Naive thymus-derived CD4-positive, alpha-beta T cell (primary cell): Measurements from ENCODE around the gene C1orf174. TPM values are rescaled to one million over a fixed set of nuclear protein-coding genes. Genes with fewer than 3 reads are reported as not detected.

Experiments used
- ATAC-seq: fragments of 150-1000 bp; cut with Tn5 transposase; 2 replicates; pipeline ENCODE4 v1.10.0; 2021; ENCODE audit warnings: mild to moderate bottlenecking, moderate library complexity
- CTCF ChIA-PET: fragments of 350-600 bp; sonication (Branson Sonifier 250); formaldehyde crosslinking; loops from one replicate; lab custom pipeline; 2021; ENCODE audit warnings: antibody characterized with exemption; lab: Charles Lee
- POLR2A ChIA-PET: fragments of 350-600 bp; sonication (Branson Sonifier 250); formaldehyde crosslinking; loops from one replicate; lab custom pipeline; 2021; ENCODE audit warnings: antibody characterized with exemption, inconsistent platforms; lab: Charles Lee
- DNase-seq, 9 donors: peaks; one replicate each; pipeline versions ENCODE4 v3.0.0 to v3.0.0-alpha.2; 2020 to 2022; ENCODE audit warnings: mixed read lengths in 1 of 9
- H3K27ac ChIP-seq: one replicate; pipeline ENCODE4 v1.7.0; 2013; ENCODE audit warnings: mild to moderate bottlenecking, low read depth, low read length, moderate library complexity
- H3K27me3 ChIP-seq, 2 donors: one replicate each; pipeline ENCODE4 v1.7.0; 2013; ENCODE audit warnings: low read length in 2 of 2, mild to moderate bottlenecking in 2 of 2, moderate library complexity in 2 of 2; ENCODE audit not compliant: control insufficient read depth in 2 of 2, insufficient read depth in 2 of 2
- H3K36me3 ChIP-seq, 3 experiments: 1 replicate in 2 of 3; 2 replicates in 1 of 3; pipeline ENCODE4 v1.7.0; 2013; ENCODE audit warnings: low read length in 3 of 3, mild to moderate bottlenecking in 3 of 3, moderate library complexity in 1 of 3; ENCODE audit not compliant: insufficient read depth in 3 of 3, control insufficient read depth in 2 of 3
- H3K4me1 ChIP-seq, 2 donors: one replicate each; pipeline ENCODE4 v1.7.0; 2013; ENCODE audit warnings: low read length in 2 of 2, mild to moderate bottlenecking in 2 of 2, moderate library complexity in 1 of 2; ENCODE audit not compliant: control insufficient read depth in 2 of 2, insufficient read depth in 2 of 2
- H3K4me3 ChIP-seq: 2 replicates; pipeline ENCODE4 v1.7.0; 2013; ENCODE audit warnings: mild to moderate bottlenecking, low read length
- H3K9me3 ChIP-seq, 3 experiments: 1 replicate in 2 of 3; 2 replicates in 1 of 3; pipeline ENCODE4 v1.7.0; 2013; ENCODE audit warnings: low read length in 3 of 3; ENCODE audit not compliant: control insufficient read depth in 2 of 3
- H3K27ac Mint-ChIP-seq, 9 donors: one replicate each; pipeline ENCODE4 v1.8.0; 2020 to 2022; ENCODE audit warnings: mixed read lengths in 9 of 9, mild to moderate bottlenecking in 8 of 9, moderate library complexity in 5 of 9, inconsistent platforms in 2 of 9
- H3K27me3 Mint-ChIP-seq, 5 donors: one replicate each; pipeline ENCODE4 v1.8.0; 2021 to 2022; ENCODE audit warnings: mixed read lengths in 5 of 5, mild to moderate bottlenecking in 1 of 5
- H3K36me3 Mint-ChIP-seq, 5 donors: one replicate each; pipeline ENCODE4 v1.8.0; 2020 to 2022; ENCODE audit warnings: mixed read lengths in 5 of 5, mild to moderate bottlenecking in 3 of 5, inconsistent platforms in 1 of 5
- H3K4me1 Mint-ChIP-seq, 7 donors: one replicate each; pipeline ENCODE4 v1.8.0; 2020 to 2022; ENCODE audit warnings: mixed read lengths in 7 of 7, mild to moderate bottlenecking in 3 of 7, inconsistent platforms in 1 of 7
- H3K4me3 Mint-ChIP-seq, 10 donors: one replicate each; pipeline ENCODE4 v1.8.0; 2020 to 2022; ENCODE audit warnings: mild to moderate bottlenecking in 10 of 10, mixed read lengths in 10 of 10, moderate library complexity in 6 of 10, inconsistent platforms in 2 of 10
- H3K9me3 Mint-ChIP-seq, 11 donors: one replicate each; pipeline ENCODE4 v1.8.0; 2020 to 2022; ENCODE audit warnings: mixed read lengths in 11 of 11, mild to moderate bottlenecking in 4 of 11, inconsistent platforms in 1 of 11, moderate library complexity in 1 of 11
- intact Hi-C, 2 donors: fragments of 100-400 bp; cut with micrococcal nuclease; formaldehyde crosslinking; loops; one replicate each; pipeline ENCODE4 v1.15.1; 2023
- polyA plus RNA-seq, 2 donors: library from polyadenylated mRNA; unstranded; fragments of 300-500 nt; fragmentation: Illumina TruSeq; gene quantifications; one replicate each; pipeline ENCODE4 v1.2.3, GENCODE V29; 2021
- total RNA-seq, 6 experiments: library from RNA in 5 of 6; stranded (reverse) in 5 of 6; gene quantifications; 1 replicate in 5 of 6; 2 replicates in 1 of 6; pipeline ENCODE4 v1.2.3 and lab custom pipeline; 2021 to 2026

C1orf174 gene
- total and polyA plus RNA-seq, 7 experiments from 2014 or later, result 17.0 to 34.7 (median 27.1) TPM

GRCh38 chr1:3876716-3877115 lies 23.4 kb downstream of the C1orf174 start:
- no peak overlapping the region for H3K4me3 Mint-ChIP-seq
- CTCF ChIA-PET, result no interaction called here
- Histone ChIP-seq H3K27me3 (no peaks in the 10 kb centered on the region), H3K4me1 (no peaks in the 10 kb centered on the region), H3K4me3 (no peak overlapping the region), H3K36me3 (peaks cover 6 to 83% (median 8%) of the 10 kb centered on the region in 3 experiments), H3K27ac (no peak overlapping the region), H3K9me3 (peaks cover 0 to 5% (median 0%) of the 10 kb centered on the region in 3 experiments)
- peaks cover 0 to 13% (median 0%) of the 10 kb centered on the region in 11 donors for H3K9me3 Mint-ChIP-seq
- H3K27me3 Mint-ChIP-seq, result no peaks in the 10 kb centered on the region
- no peak for ATAC-seq
- no peak for DNase-seq
- no peak overlapping the region for H3K27ac Mint-ChIP-seq
- POLR2A ChIA-PET, result interaction anchor here (1.1 kb wide), 1 partner anchor 12 kb away, joined by 3 read pairs; no protein-coding TSS in a partner anchor
- intact Hi-C loops, result no loop called here
- peaks cover 0 to 6% (median 0%) of the 10 kb centered on the region in 7 donors for H3K4me1 Mint-ChIP-seq
- H3K36me3 Mint-ChIP-seq, result peaks cover 10 to 62% (median 39%) of the 10 kb centered on the region in 5 donors

GRCh38 chr1:3874736-3875135 lies 25.3 kb downstream of the C1orf174 start:
- Histone ChIP-seq H3K9me3 (peaks cover 0 to 5% (median 0%) of the 10 kb centered on the region in 3 experiments), H3K27me3 (no peaks in the 10 kb centered on the region), H3K4me3 (no peak overlapping the region), H3K36me3 (peaks cover 6 to 88% (median 9%) of the 10 kb centered on the region in 3 experiments), H3K4me1 (no peaks in the 10 kb centered on the region), H3K27ac (no peak overlapping the region)
- Mint-ChIP-seq H3K4me1 (peaks cover 0 to 5% (median 0%) of the 10 kb centered on the region in 7 donors), H3K9me3 (peaks cover 0 to 11% (median 0%) of the 10 kb centered on the region in 11 donors), H3K4me3 (no peak overlapping the region), H3K27me3 (no peaks in the 10 kb centered on the region), H3K36me3 (peaks cover 10 to 65% (median 39%) of the 10 kb centered on the region in 5 donors), H3K27ac (no peak overlapping the region)
- no peak for DNase-seq
- ChIA-PET CTCF (no interaction called here), POLR2A (no interaction called here)
- ATAC-seq, result no peak
- intact Hi-C loops, result no loop called here

- intact Hi-C loops, result no loop called here
- no peaks in the 10 kb centered on the region for H3K4me1 ChIP-seq
- peaks cover 0 to 5% (median 0%) of the 10 kb centered on the region in 7 donors for H3K4me1 Mint-ChIP-seq
- H3K27ac Mint-ChIP-seq, result no peak overlapping the region
- peaks cover 0 to 56% (median 32%) of the 10 kb centered on the region in 5 donors for H3K36me3 Mint-ChIP-seq
- H3K27ac ChIP-seq, result no peak overlapping the region
- no peak for ATAC-seq
- POLR2A ChIA-PET, result no interaction called here
- peaks cover 0 to 6% (median 0%) of the 10 kb centered on the region in 11 donors for H3K9me3 Mint-ChIP-seq
- CTCF ChIA-PET, result no interaction called here
- peaks cover 0 to 90% (median 12%) of the 10 kb centered on the region in 3 experiments for H3K36me3 ChIP-seq
- H3K27me3 ChIP-seq, result no peaks in the 10 kb centered on the region
- no peak overlapping the region for H3K4me3 Mint-ChIP-seq
- no peaks in the 10 kb centered on the region for H3K27me3 Mint-ChIP-seq
- H3K4me3 ChIP-seq, result no peak overlapping the region
- no peaks in the 10 kb centered on the region for H3K9me3 ChIP-seq
- no peak for DNase-seq
Observed at GRCh38 chr1:3872546-3872945, 27.5 kb downstream of the C1orf174 start.

GRCh38 chr1:3871451-3871805 lies 28.6 kb downstream of the C1orf174 start:
- Mint-ChIP-seq H3K4me3 (no peak overlapping the region), H3K27me3 (no peaks in the 10 kb centered on the region), H3K36me3 (peaks cover 4 to 54% (median 25%) of the 10 kb centered on the region in 5 donors), H3K27ac (no peak overlapping the region), H3K4me1 (peaks cover 0 to 5% (median 0%) of the 10 kb centered on the region in 7 donors), H3K9me3 (peaks cover 0 to 6% (median 0%) of the 10 kb centered on the region in 11 donors)
- no peak overlapping the region for H3K27ac ChIP-seq
- H3K36me3 ChIP-seq, result peaks cover 0 to 87% (median 12%) of the 10 kb centered on the region in 3 experiments
- POLR2A ChIA-PET, result no interaction called here
- CTCF ChIA-PET, result no interaction called here
- no peaks in the 10 kb centered on the region for H3K27me3 ChIP-seq
- no peaks in the 10 kb centered on the region for H3K4me1 ChIP-seq
- no peak for DNase-seq
- H3K9me3 ChIP-seq, result no peaks in the 10 kb centered on the region
- no peak for ATAC-seq
- intact Hi-C loops, result no loop called here
- H3K4me3 ChIP-seq, result no peak overlapping the region

GRCh38 chr1:3869751-3870301 lies 30.2 kb downstream of the C1orf174 start:
- no peaks in the 10 kb centered on the region for H3K27me3 Mint-ChIP-seq
- H3K4me3 Mint-ChIP-seq, result no peak overlapping the region
- no peaks in the 10 kb centered on the region for H3K4me1 ChIP-seq
- DNase-seq, result no peak
- ChIA-PET POLR2A (no interaction called here), CTCF (no interaction called here)
- H3K27ac ChIP-seq, result no peak overlapping the region
- no peak for ATAC-seq
- no peak overlapping the region for H3K27ac Mint-ChIP-seq
- H3K9me3 ChIP-seq, result no peaks in the 10 kb centered on the region
- peaks cover 0 to 6% (median 0%) of the 10 kb centered on the region in 11 donors for H3K9me3 Mint-ChIP-seq
- no peak overlapping the region for H3K4me3 ChIP-seq
- H3K36me3 ChIP-seq, result peaks cover 0 to 76% (median 12%) of the 10 kb centered on the region in 3 experiments
- intact Hi-C loops, result no loop called here
- H3K36me3 Mint-ChIP-seq, result peaks cover 4 to 40% (median 13%) of the 10 kb centered on the region in 5 donors
- peaks cover 0 to 9% (median 2%) of the 10 kb centered on the region in 7 donors for H3K4me1 Mint-ChIP-seq
- no peaks in the 10 kb centered on the region for H3K27me3 ChIP-seq

- DNase-seq (no peak), ATAC-seq (peak; percentile 57)
- Histone ChIP-seq H3K36me3 (peaks cover 0 to 68% (median 13%) of the 10 kb centered on the region in 3 experiments), H3K4me3 (no peak overlapping the region), H3K27me3 (no peaks in the 10 kb centered on the region), H3K9me3 (no peaks in the 10 kb centered on the region), H3K27ac (no peak overlapping the region), H3K4me1 (no peaks in the 10 kb centered on the region)
- H3K9me3 Mint-ChIP-seq, result peaks cover 0 to 6% (median 0%) of the 10 kb centered on the region in 11 donors
- H3K4me3 Mint-ChIP-seq, result no peak overlapping the region
- CTCF ChIA-PET, result no interaction called here
- H3K4me1 Mint-ChIP-seq, result peaks cover 0 to 11% (median 3%) of the 10 kb centered on the region in 7 donors
- H3K36me3 Mint-ChIP-seq, result peaks cover 4 to 35% (median 13%) of the 10 kb centered on the region in 5 donors
- peak overlapping the region in 2 of 9 donors; percentile 13 to 18 for H3K27ac Mint-ChIP-seq
- POLR2A ChIA-PET, result no interaction called here
- no peaks in the 10 kb centered on the region for H3K27me3 Mint-ChIP-seq
- intact Hi-C loops, result no loop called here
Observed at GRCh38 chr1:3868464-3869006, 31.5 kb downstream of the C1orf174 start.
